PFSK-1 (cell line): ENCODE measurements around the gene ERCC6.

Experiments used
- FOXP2 ChIP-seq: optimal IDR thresholded peaks from 2 replicates; pipeline ENCODE3; 2011; ENCODE audit warnings: borderline replicate concordance, control low read depth, inconsistent platforms; ENCODE audit not compliant: insufficient read depth; ENCODE audit errors: extremely low read length, extremely low read depth
- POLR2AphosphoS5 ChIP-seq: IDR thresholded peaks from 2 replicates; pipeline ENCODE4 v1.6.1; 2012; ENCODE audit warnings: low read depth, mild to moderate bottlenecking, control low read depth, low read length, moderate library complexity
- REST ChIP-seq, 2 experiments: IDR thresholded peaks; 2 replicates each; pipeline versions ENCODE4 v1.6.1 to v1.8.0; 2011 to 2012; ENCODE audit warnings: low read depth in 2 of 2, low read length in 2 of 2, control low read depth in 1 of 2, inconsistent platforms in 1 of 2, mild to moderate bottlenecking in 1 of 2, moderate library complexity in 1 of 2; ENCODE audit not compliant: insufficient read depth in 1 of 2
- SIN3A ChIP-seq: IDR thresholded peaks from 2 replicates; pipeline ENCODE4 v1.6.1; 2012; ENCODE audit warnings: mild to moderate bottlenecking, low read length, moderate library complexity, borderline replicate concordance; ENCODE audit not compliant: insufficient read depth
- TAF1 ChIP-seq: IDR thresholded peaks from 2 replicates; pipeline ENCODE4 v1.6.1; 2012; ENCODE audit warnings: low read length, control low read depth, borderline replicate concordance; ENCODE audit not compliant: insufficient read depth

Gene ERCC6

GRCh38 chr10:49484486-49485235 is 54.3 kb downstream of the ERCC6 start:
- no peak for TF ChIP-seq TAF1

GRCh38 chr10:49478819-49479218 is 60.1 kb downstream of the ERCC6 start:
- no peak for TF ChIP-seq TAF1
- no peak for TF ChIP-seq SIN3A

GRCh38 chr10:49474901-49475300 is 64.0 kb downstream of the ERCC6 start:
- TF ChIP-seq SIN3A (no peak), FOXP2 (no peak)

- TF ChIP-seq TAF1 (no peak), FOXP2 (no peak), SIN3A (no peak), POLR2AphosphoS5 (no peak), REST (IDR thresholded peaks at IDR 0.05; ENCODE audit: insufficient read depth in 1 of 2, low read depth in 2 of 2, low read length in 2 of 2) (no peak)
Measured at GRCh38 chr10:49471532-49471931, 67.4 kb downstream of the ERCC6 start.

GRCh38 chr10:49465736-49466135 is 73.2 kb downstream of the ERCC6 start:
- TF ChIP-seq SIN3A (no peak), TAF1 (no peak), FOXP2 (no peak), REST (IDR thresholded peaks at IDR 0.05; ENCODE audit: insufficient read depth in 1 of 2, low read depth in 2 of 2, low read length in 2 of 2) (no peak), POLR2AphosphoS5 (no peak)
